ENCODE data around the gene OSBPL9. TPM values are rescaled to one million over a fixed set of nuclear protein-coding genes. Genes with fewer than 3 reads are reported as not detected.

The OSBPL9 gene
- total RNA-seq, 6 experiments from 2014 or later, result 39.8 to 54.2 (median 44.8) TPM

DNA sequence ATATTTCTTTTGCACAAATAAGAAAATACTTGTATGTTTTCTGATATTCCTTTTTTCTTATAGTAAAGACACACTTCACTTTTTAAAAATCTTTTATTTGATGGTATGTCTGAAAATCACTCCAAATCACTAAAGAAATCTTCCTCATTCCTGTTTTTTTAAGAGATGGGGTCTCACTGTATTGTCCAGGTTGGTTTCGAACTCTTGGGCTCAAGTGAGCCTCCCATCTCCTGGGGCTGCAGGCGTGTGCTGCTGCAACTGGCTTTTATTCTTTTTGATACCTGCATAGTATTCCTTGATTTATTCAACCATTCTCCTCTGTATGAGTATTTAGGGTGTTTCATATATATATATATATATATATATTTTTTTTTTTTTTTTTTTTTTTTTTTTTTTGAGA, 88.1 kb downstream of the OSBPL9 start:
- no peaks in the 10 kb centered on the region for H3K27me3 Mint-ChIP-seq (ENCODE audit: insufficient read depth)
- H3K36me3 Mint-ChIP-seq (ENCODE audit: low read depth), result no peaks in the 10 kb centered on the region
- H3K27ac Mint-ChIP-seq, result no peak overlapping the region
- peaks cover 5% of the 10 kb centered on the region for H3K4me1 Mint-ChIP-seq (ENCODE audit: low read depth)
- H3K4me3 Mint-ChIP-seq, result no peak overlapping the region
- TF ChIP-seq, protein P1, sequence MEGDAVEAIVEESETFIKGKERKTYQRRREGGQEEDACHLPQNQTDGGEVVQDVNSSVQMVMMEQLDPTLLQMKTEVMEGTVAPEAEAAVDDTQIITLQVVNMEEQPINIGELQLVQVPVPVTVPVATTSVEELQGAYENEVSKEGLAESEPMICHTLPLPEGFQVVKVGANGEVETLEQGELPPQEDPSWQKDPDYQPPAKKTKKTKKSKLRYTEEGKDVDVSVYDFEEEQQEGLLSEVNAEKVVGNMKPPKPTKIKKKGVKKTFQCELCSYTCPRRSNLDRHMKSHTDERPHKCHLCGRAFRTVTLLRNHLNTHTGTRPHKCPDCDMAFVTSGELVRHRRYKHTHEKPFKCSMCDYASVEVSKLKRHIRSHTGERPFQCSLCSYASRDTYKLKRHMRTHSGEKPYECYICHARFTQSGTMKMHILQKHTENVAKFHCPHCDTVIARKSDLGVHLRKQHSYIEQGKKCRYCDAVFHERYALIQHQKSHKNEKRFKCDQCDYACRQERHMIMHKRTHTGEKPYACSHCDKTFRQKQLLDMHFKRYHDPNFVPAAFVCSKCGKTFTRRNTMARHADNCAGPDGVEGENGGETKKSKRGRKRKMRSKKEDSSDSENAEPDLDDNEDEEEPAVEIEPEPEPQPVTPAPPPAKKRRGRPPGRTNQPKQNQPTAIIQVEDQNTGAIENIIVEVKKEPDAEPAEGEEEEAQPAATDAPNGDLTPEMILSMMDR (IDR thresholded peaks at IDR 0.05), result no peak
- no peak for DNase-seq
- no peaks in the 10 kb centered on the region for H3K9me3 Mint-ChIP-seq

DNA sequence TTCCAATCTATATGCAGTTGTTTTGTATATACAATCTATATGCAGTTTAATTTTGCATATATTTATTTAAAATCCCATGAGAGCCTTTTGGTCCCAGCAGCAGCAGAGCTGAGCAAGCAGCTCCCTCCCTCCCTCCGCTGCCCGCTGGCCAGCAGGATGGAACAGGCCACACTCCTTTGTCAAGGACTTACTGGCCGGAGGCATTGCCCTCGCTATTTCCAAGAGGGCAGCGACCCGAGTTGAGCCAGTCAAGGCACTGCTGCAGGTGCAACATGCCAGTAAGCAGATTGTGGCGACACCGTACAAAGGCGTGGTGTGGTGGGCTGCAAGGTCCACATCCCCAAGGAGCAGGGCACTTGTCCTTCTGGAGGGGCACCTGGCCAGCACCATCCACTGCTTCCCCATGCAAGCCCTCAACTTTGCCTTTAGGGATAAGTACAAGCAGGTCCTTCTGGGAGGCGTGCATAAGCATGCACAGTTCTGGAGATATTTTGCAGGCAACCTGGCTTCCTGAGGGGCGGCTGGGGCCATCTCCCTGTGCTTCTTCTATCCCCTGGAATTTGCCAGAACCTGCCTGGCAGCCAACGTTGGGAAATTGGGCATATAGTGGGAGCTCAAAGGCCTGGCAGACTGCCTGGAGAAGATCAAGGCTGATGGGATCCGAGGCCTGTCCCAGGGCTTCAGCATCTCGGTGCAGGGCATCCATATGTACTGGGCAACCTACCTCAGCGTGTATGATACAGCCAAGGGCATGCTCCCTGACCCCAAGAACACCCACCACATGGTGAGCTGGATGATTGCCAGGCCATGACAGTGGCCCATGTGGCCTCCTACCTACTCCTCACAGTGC, 92.2 kb downstream of the OSBPL9 start:
- TF ChIP-seq, protein P1 (IDR thresholded peaks at IDR 0.05), result no peak
- no peaks in the 10 kb centered on the region for H3K4me1 Mint-ChIP-seq (ENCODE audit: low read depth)
- no peak overlapping the region for H3K27ac Mint-ChIP-seq
- DNase-seq, result no peak
- H3K27me3 Mint-ChIP-seq (ENCODE audit: insufficient read depth), result no peaks in the 10 kb centered on the region
- no peak overlapping the region for H3K4me3 Mint-ChIP-seq
- H3K9me3 Mint-ChIP-seq, result no peaks in the 10 kb centered on the region
- no peaks in the 10 kb centered on the region; the same call in 1 of the 2 replicates for H3K36me3 Mint-ChIP-seq (ENCODE audit: low read depth)

DNA sequence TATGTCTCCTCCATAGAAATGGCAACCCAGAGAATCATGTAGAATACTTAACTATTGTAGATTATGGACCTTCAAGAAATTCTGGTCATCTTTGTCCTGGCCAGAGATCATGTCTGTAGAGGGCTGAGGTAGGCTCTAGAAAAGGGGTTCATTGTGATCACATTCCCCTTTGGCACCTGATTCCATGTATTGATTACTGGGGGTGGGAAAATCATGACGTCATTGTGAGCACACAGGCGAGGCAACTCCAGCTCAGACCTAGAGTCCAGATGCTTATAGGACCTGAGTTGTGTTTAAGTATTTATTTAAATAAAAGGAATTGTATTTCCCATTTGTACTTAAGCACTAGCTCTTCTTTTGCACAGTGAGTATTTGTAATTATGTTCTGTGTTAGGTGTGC, 93.1 kb downstream of the OSBPL9 start:
- no peak overlapping the region for H3K27ac Mint-ChIP-seq
- TF ChIP-seq, protein P1 (IDR thresholded peaks at IDR 0.05), result no peak
- H3K27me3 Mint-ChIP-seq (ENCODE audit: insufficient read depth), result no peaks in the 10 kb centered on the region
- DNase-seq, result no peak
- no peaks in the 10 kb centered on the region for H3K9me3 Mint-ChIP-seq
- no peak overlapping the region for H3K4me3 Mint-ChIP-seq
- no peaks in the 10 kb centered on the region; the same call in 1 of the 2 replicates for H3K36me3 Mint-ChIP-seq (ENCODE audit: low read depth)
- H3K4me1 Mint-ChIP-seq (ENCODE audit: low read depth), result no peaks in the 10 kb centered on the region; the same call in 1 of the 2 replicates

DNA sequence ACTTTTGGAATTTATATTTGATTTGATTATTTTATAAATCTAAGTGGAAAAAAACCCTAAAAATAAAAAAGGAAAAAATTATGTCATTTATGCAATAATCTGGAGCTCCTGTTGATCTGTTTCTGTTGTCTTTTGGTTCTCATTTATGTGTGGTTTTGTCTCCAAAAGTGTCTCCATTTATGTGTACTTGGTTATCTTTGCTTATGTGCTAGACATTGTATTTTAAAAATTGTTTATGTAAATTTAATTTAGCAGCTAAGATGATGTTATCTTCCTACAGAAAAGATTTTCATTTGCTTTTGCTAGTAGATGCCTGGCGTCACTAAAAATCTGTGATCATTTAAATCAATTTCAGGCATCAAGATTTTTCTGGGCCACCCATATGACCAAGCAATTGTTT, 95.7 kb downstream of the OSBPL9 start:
- Mint-ChIP-seq H3K36me3 (ENCODE audit: low read depth) (peaks cover 8% of the 10 kb centered on the region), H3K4me1 (ENCODE audit: low read depth) (no peaks in the 10 kb centered on the region; the same call in 1 of the 2 replicates), H3K27ac (no peak overlapping the region), H3K27me3 (ENCODE audit: insufficient read depth) (no peaks in the 10 kb centered on the region), H3K9me3 (no peaks in the 10 kb centered on the region), H3K4me3 (no peak overlapping the region)
- no peak for DNase-seq
- TF ChIP-seq, protein P1 (IDR thresholded peaks at IDR 0.05), result no peak

DNA sequence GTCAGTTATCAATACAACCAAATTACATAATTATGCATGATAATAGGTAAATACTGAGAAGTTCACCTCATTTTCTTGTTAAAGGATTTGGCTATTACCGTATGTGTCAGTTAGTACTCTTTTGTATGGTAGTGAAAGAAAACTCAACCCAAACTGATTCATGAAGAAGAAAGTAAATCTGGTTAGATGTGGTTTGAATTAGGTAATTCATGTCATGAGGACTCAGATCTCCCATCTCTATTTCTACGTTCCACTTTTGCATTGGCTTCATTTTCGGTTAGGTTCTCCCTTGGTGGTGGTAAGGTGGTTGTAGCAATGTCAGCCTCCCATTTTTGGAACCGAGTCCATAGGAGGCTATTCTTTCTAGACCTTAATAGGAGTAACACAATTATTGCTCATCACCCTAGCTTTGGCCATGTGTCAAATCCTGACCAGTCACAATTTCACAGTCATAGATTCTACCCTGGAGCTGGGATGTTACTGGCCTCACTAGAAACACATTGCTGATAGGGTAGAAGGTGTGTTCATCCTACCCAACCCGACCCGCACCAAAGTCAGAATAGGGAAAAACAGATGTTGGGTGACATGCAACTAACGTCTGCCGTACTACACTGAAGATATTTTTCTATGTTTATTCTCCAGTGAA, 97.6 kb downstream of the OSBPL9 start:
- H3K4me3 Mint-ChIP-seq, result no peak overlapping the region
- DNase-seq, result no peak
- H3K36me3 Mint-ChIP-seq (ENCODE audit: low read depth), result peaks cover 14% of the 10 kb centered on the region
- H3K4me1 Mint-ChIP-seq (ENCODE audit: low read depth), result no peaks in the 10 kb centered on the region; the same call in 1 of the 2 replicates
- no peak overlapping the region for H3K27ac Mint-ChIP-seq
- TF ChIP-seq, protein P1 (IDR thresholded peaks at IDR 0.05), result no peak
- H3K27me3 Mint-ChIP-seq (ENCODE audit: insufficient read depth), result no peaks in the 10 kb centered on the region
- H3K9me3 Mint-ChIP-seq, result no peaks in the 10 kb centered on the region

Measured in HFFc6 (cell line).